K562 (cell line): ENCODE data around the gene HSPA2. TPM values are rescaled to one million over a fixed set of nuclear protein-coding genes. Genes with fewer than 3 reads are reported as not detected.

ENCODE experiments used
- ATAC-seq: fragments of 200-7000 bp; cut with Tn5 transposase; 3 replicates; pipeline ENCODE4 v1.9.1; 2020; ENCODE audit warnings: moderate library complexity
- BruUV-seq: library from RNA; stranded (reverse); fragments of 400-500 nt; replicated peaks from 2 replicates; lab custom pipeline; 2021; lab: Mats Ljungman, UMichigan
- CTCF ChIA-PET: fragments of 300-600 bp; formaldehyde crosslinking; extraction: SDS; loops from one replicate; lab custom pipeline; 2021; ENCODE audit warnings: low intra/inter-chr PET ratio; lab: Yijun Ruan, JAX
- POLR2A ChIA-PET: fragments of 300-600, 350-650 bp; sonication (Branson Sonifier 250); formaldehyde crosslinking; extraction: SDS; loops from one replicate; lab custom pipeline; 2021; ENCODE audit warnings: antibody characterized with exemption, inconsistent platforms; lab: Yijun Ruan, JAX
- DNase-seq, 4 experiments: peaks; one replicate each; pipeline versions ENCODE4 v3.0.0 to v3.0.0-alpha.2; 2011 to 2018; ENCODE audit warnings: low spot score in 3 of 4, mixed read lengths in 3 of 4; ENCODE audit errors: extremely low read depth in 1 of 4
- FAIRE-seq: peaks from 2 replicates; lab custom pipeline; 2011; peaks lifted over from hg19 to GRCh38; lab: Jason Lieb, UNC
- H2AFZ ChIP-seq: 2 replicates; pipeline ENCODE4 v1.6.0; 2011; ENCODE audit warnings: low read depth, low read length, control low read depth, inconsistent platforms
- H3K27ac ChIP-seq: fragments of 200-600 bp; 3 replicates; pipeline ENCODE4 v1.8.0; 2011; ENCODE audit warnings: low read depth, mild to moderate bottlenecking, control low read depth, inconsistent platforms, low read length, moderate library complexity, mixed read lengths; ENCODE audit errors: extremely low read depth
- H3K27me3 ChIP-seq, 2 experiments: fragments of 300-600 bp in 1 of 2; 2 replicates in 1 of 2; 3 replicates in 1 of 2; pipeline versions ENCODE4 v1.6.0 to v1.8.0; 2011; ENCODE audit warnings: inconsistent platforms in 2 of 2, low read length in 2 of 2, mild to moderate bottlenecking in 1 of 2, mixed read lengths in 1 of 2, moderate library complexity in 1 of 2; ENCODE audit not compliant: control insufficient read depth in 2 of 2, insufficient read depth in 2 of 2
- H3K36me3 ChIP-seq: fragments of 300-600 bp; 3 replicates; pipeline ENCODE4 v1.8.0; 2011; ENCODE audit warnings: mild to moderate bottlenecking, low read length, inconsistent platforms; ENCODE audit not compliant: control insufficient read depth, insufficient read depth
- H3K4me1 ChIP-seq, 2 experiments: fragments of 200-600 bp in 1 of 2; replicated peaks in 1 of 2; 2 replicates in 1 of 2; 3 replicates in 1 of 2; pipeline versions ENCODE4 v1.5.1 to v1.8.0; 2011; ENCODE audit warnings: inconsistent platforms in 2 of 2, low read length in 2 of 2, mild to moderate bottlenecking in 1 of 2, mixed read lengths in 1 of 2, moderate library complexity in 1 of 2; ENCODE audit not compliant: control insufficient read depth in 2 of 2, insufficient read depth in 2 of 2
- H3K4me2 ChIP-seq: 2 replicates; pipeline ENCODE4 v1.6.1; 2011; ENCODE audit warnings: low read length, control low read depth, inconsistent platforms, mixed read lengths; ENCODE audit not compliant: insufficient read depth
- H3K4me3 ChIP-seq: fragments of 200-600 bp; sonication (generic), shearing (Covaris generic); 2 replicates; pipeline ENCODE4 v1.5.1; 2016; ENCODE audit warnings: control low read depth, inconsistent platforms
- H3K79me2 ChIP-seq: fragments of 200-600 bp; 3 replicates; pipeline ENCODE4 v1.8.0; 2011; ENCODE audit warnings: low read length, inconsistent platforms; ENCODE audit not compliant: control insufficient read depth, insufficient read depth
- H3K9ac ChIP-seq, 2 experiments: 2 replicates each; pipeline versions ENCODE4 v1.6.0 to v1.6.1; 2011; ENCODE audit warnings: low read depth in 2 of 2, low read length in 2 of 2, control low read depth in 1 of 2, inconsistent platforms in 1 of 2, mild to moderate bottlenecking in 1 of 2, mixed read lengths in 1 of 2; ENCODE audit not compliant: insufficient read depth in 1 of 2
- H3K9me1 ChIP-seq: one replicate; pipeline ENCODE4 v1.6.0; 2011; ENCODE audit warnings: inconsistent platforms, mild to moderate bottlenecking, low read length, moderate library complexity; ENCODE audit not compliant: control insufficient read depth, insufficient read depth
- H3K9me3 ChIP-seq: replicated peaks from 2 replicates; pipeline ENCODE4 v1.5.1; 2011; ENCODE audit warnings: low read depth, low read length, inconsistent platforms; ENCODE audit not compliant: control insufficient read depth, insufficient read depth
- H4K20me1 ChIP-seq: replicated peaks from 2 replicates; pipeline ENCODE4 v1.6.1; 2011; ENCODE audit warnings: low read length, inconsistent platforms, mixed read lengths; ENCODE audit not compliant: control insufficient read depth, insufficient read depth
- ATF7 ChIP-seq: fragments of 450-650 bp; IDR thresholded peaks from 2 replicates; pipeline ENCODE4 v1.7.1; 2014; ENCODE audit warnings: mild to moderate bottlenecking, moderate library complexity
- CHCHD3 ChIP-seq: fragments of 250-450 bp; sonication (Bioruptor Pico); IDR thresholded peaks from 2 replicates; pipeline ENCODE4 v2.1.2; 2022; ENCODE audit warnings: mild to moderate bottlenecking
- KDM5B ChIP-seq: fragments of 200-600 bp; sonication (generic); IDR thresholded peaks from 2 replicates; pipeline ENCODE4 v1.6.1; 2012; ENCODE audit warnings: low read depth, mild to moderate bottlenecking, moderate library complexity, low read length, control low read depth, inconsistent platforms; ENCODE audit not compliant: insufficient replicate concordance
- MCM2 ChIP-seq: fragments of 450-650 bp; IDR thresholded peaks from 2 replicates; pipeline ENCODE4 v1.6.1; 2017; ENCODE audit warnings: low read depth, mild to moderate bottlenecking
- OTX1 ChIP-seq: fragments of 450-650 bp; formaldehyde crosslinking; IDR thresholded peaks from 2 replicates; pipeline ENCODE4 v1.4.0; 2022; ENCODE audit warnings: mild to moderate bottlenecking
- PML ChIP-seq: IDR thresholded peaks from 2 replicates; pipeline ENCODE4 v1.6.1; 2012; ENCODE audit warnings: low read length, inconsistent platforms
- RNF2 ChIP-seq: sonication (generic); IDR thresholded peaks from 2 replicates; pipeline ENCODE4 v1.6.1; 2016
- STAG1 ChIP-seq: sonication (generic); formaldehyde crosslinking; IDR thresholded peaks from 2 replicates; pipeline ENCODE4 v1.5.0; 2020; ENCODE audit warnings: missing genetic modification reagents, borderline replicate concordance
- STAT5B ChIP-seq: fragments of 250-450 bp; sonication (Bioruptor Pico); IDR thresholded peaks from 2 replicates; pipeline ENCODE4 v1.8.0; 2021; ENCODE audit warnings: mild to moderate bottlenecking, inconsistent platforms
- ZNF121 ChIP-seq: sonication (generic); formaldehyde crosslinking; conservative IDR thresholded peaks from 2 replicates; pipeline ENCODE4 v1.8.0; 2022; ENCODE audit warnings: missing genetic modification reagents
- ZNF274 ChIP-seq: IDR thresholded peaks from 2 replicates; pipeline ENCODE4 v1.6.1; 2011; ENCODE audit warnings: low read depth, mild to moderate bottlenecking, low read length, moderate library complexity, borderline replicate concordance
- ZNF324 ChIP-seq: fragments of 250-450 bp; sonication (Bioruptor Pico); IDR thresholded peaks from 2 replicates; pipeline ENCODE4 v1.4.0; 2020; ENCODE audit warnings: mild to moderate bottlenecking
- WGBS: fragments of 100-300 bp; shearing (Covaris generic); methylation state at CpG from one replicate; pipeline ENCODE4 v1.1.6; 2016; ENCODE audit warnings: low coverage, mixed read lengths; ENCODE audit not compliant: insufficient coverage; ENCODE audit errors: missing lambda C conversion rate; 5-methylcytosine and 5-hydroxymethylcytosine counted together
- in situ Hi-C: fragments of 300-500 bp; cut with MboI; formaldehyde crosslinking; loops from 4 replicates; pipeline ENCODE4 v1.15.0; 2018; ENCODE audit warnings: inconsistent platforms, mixed read lengths
- intact Hi-C: fragments of 100-400 bp; cut with micrococcal nuclease; formaldehyde crosslinking; loops from 2 replicates; pipeline ENCODE4 v1.14.2; 2022
- polyA plus RNA-seq, 8 experiments: library from polyadenylated mRNA; depleted of rRNA in 4 of 8; stranded (reverse) in 5 of 8; unstranded in 3 of 8; fragments of >200 nt; fragmentation: Nextera tagmentation in 2 of 8; fragmentation: Illumina TruSeq in 1 of 8; extraction: Ambion mirVana in 2 of 8; extraction: Trizol in 1 of 8; gene quantifications; 2 replicates each; pipeline versions ENCODE4 v1.2.1 to v1.2.3, GENCODE V29; 2011 to 2014; ENCODE audit warnings: inconsistent platforms in 1 of 8, missing spikeins in 1 of 8
- total RNA-seq, 7 experiments: library from RNA; depleted of rRNA in 6 of 7; stranded (reverse); fragments of >200 nt in 6 of 7; fragmentation: Illumina TruSeq in 2 of 7; extraction: Trizol in 2 of 7; gene quantifications; 2 replicates each; pipeline versions ENCODE4 v1.2.1 to v1.2.3, GENCODE V29; 2011 to 2021; ENCODE audit warnings: low replicate concordance in 1 of 7
- TF ChIP-seq, protein P1 (sequence below): fragments of 450-650 bp; IDR thresholded peaks from 2 replicates; pipeline ENCODE4 v1.6.1; 2016; ENCODE audit warnings: mild to moderate bottlenecking
- TF ChIP-seq, protein P2 (sequence below): sonication (generic); formaldehyde crosslinking; IDR thresholded peaks from 2 replicates; pipeline ENCODE4 v1.8.0; 2023; ENCODE audit warnings: missing genetic modification reagents, mild to moderate bottlenecking, borderline replicate concordance

HSPA2 gene
- total and polyA plus RNA-seq, 9 of the 15 experiments (the other 6 are each of a cell fraction or from before 2014, with no cell fraction given) = not detected

DNA sequence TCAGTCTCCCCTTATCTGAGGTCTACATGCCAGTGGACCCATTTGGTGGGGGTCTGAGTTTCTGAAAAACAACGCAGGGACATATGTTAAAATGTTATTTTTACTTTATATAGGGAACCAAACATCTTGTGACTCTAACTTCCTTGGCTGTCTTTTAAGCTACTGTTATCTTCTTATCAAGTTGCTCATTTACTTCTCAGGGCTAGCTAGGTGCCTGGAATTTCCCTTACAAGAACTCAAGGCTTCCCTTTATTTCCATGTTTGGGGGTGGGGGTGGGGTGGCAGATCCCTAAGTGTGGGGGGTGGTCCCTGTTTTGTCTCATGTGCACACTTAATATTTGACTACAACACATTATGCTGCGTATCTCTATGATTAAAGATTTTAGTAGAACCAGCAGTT lies 40.8 kb downstream of the HSPA2 start:
- FAIRE-seq = no peak
- Histone ChIP-seq H3K27ac (no peak overlapping the region), H3K9ac (no peak overlapping the region), H4K20me1 (no peaks in the 10 kb centered on the region), H3K27me3 (peaks cover 5 to 8% of the 10 kb centered on the region in 2 experiments; a peak in 3 of 5 replicates), H3K4me1 (no peaks in the 10 kb centered on the region), H3K9me3 (no peaks in the 10 kb centered on the region), H3K4me2 (no peak overlapping the region), H3K4me3 (no peak overlapping the region), H3K9me1 (no peaks in the 10 kb centered on the region), H3K36me3 (no peaks in the 10 kb centered on the region), H2AFZ (no peak overlapping the region), H3K79me2 (no peaks in the 10 kb centered on the region)
- no TSS peak for BruUV-seq
- POLR2A ChIA-PET = no interaction called here
- WGBS = 10% methylated on average over 2 of the region's 2 CpGs
- no peak for DNase-seq
- TF ChIP-seq CHCHD3 (CRISPR knock-in tag) (no peak), MCM2 (no peak), ZNF121 (CRISPR knock-in tag) (no peak), STAG1 (CRISPR knock-in tag) (no peak), STAT5B (no peak), KDM5B (no peak), ZNF274 (no peak), RNF2 (no peak), PML (no peak), ZNF324 (CRISPR knock-in tag) (no peak), ATF7 (no peak), OTX1 (no peak)
- TF ChIP-seq, protein P1, sequence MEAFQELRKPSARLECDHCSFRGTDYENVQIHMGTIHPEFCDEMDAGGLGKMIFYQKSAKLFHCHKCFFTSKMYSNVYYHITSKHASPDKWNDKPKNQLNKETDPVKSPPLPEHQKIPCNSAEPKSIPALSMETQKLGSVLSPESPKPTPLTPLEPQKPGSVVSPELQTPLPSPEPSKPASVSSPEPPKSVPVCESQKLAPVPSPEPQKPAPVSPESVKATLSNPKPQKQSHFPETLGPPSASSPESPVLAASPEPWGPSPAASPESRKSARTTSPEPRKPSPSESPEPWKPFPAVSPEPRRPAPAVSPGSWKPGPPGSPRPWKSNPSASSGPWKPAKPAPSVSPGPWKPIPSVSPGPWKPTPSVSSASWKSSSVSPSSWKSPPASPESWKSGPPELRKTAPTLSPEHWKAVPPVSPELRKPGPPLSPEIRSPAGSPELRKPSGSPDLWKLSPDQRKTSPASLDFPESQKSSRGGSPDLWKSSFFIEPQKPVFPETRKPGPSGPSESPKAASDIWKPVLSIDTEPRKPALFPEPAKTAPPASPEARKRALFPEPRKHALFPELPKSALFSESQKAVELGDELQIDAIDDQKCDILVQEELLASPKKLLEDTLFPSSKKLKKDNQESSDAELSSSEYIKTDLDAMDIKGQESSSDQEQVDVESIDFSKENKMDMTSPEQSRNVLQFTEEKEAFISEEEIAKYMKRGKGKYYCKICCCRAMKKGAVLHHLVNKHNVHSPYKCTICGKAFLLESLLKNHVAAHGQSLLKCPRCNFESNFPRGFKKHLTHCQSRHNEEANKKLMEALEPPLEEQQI = no peak
- TF ChIP-seq, protein P2, sequence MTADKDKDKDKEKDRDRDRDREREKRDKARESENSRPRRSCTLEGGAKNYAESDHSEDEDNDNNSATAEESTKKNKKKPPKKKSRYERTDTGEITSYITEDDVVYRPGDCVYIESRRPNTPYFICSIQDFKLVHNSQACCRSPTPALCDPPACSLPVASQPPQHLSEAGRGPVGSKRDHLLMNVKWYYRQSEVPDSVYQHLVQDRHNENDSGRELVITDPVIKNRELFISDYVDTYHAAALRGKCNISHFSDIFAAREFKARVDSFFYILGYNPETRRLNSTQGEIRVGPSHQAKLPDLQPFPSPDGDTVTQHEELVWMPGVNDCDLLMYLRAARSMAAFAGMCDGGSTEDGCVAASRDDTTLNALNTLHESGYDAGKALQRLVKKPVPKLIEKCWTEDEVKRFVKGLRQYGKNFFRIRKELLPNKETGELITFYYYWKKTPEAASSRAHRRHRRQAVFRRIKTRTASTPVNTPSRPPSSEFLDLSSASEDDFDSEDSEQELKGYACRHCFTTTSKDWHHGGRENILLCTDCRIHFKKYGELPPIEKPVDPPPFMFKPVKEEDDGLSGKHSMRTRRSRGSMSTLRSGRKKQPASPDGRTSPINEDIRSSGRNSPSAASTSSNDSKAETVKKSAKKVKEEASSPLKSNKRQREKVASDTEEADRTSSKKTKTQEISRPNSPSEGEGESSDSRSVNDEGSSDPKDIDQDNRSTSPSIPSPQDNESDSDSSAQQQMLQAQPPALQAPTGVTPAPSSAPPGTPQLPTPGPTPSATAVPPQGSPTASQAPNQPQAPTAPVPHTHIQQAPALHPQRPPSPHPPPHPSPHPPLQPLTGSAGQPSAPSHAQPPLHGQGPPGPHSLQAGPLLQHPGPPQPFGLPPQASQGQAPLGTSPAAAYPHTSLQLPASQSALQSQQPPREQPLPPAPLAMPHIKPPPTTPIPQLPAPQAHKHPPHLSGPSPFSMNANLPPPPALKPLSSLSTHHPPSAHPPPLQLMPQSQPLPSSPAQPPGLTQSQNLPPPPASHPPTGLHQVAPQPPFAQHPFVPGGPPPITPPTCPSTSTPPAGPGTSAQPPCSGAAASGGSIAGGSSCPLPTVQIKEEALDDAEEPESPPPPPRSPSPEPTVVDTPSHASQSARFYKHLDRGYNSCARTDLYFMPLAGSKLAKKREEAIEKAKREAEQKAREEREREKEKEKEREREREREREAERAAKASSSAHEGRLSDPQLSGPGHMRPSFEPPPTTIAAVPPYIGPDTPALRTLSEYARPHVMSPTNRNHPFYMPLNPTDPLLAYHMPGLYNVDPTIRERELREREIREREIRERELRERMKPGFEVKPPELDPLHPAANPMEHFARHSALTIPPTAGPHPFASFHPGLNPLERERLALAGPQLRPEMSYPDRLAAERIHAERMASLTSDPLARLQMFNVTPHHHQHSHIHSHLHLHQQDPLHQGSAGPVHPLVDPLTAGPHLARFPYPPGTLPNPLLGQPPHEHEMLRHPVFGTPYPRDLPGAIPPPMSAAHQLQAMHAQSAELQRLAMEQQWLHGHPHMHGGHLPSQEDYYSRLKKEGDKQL = no peak
- no peak for ATAC-seq
- intact Hi-C loops = no loop called here
- in situ Hi-C loops = no loop called here
- CTCF ChIA-PET = no interaction called here
